GM12872 (cell line): Measurements from ENCODE around the gene IGF1R.

Source experiments
- TF ChIP-seq, protein P1 (sequence below): IDR thresholded peaks from 3 replicates; pipeline ENCODE4 v1.5.1; 2011; ENCODE audit warnings: low read depth, mild to moderate bottlenecking, low read length, moderate library complexity; ENCODE audit not compliant: insufficient read depth

The IGF1R gene

DNA sequence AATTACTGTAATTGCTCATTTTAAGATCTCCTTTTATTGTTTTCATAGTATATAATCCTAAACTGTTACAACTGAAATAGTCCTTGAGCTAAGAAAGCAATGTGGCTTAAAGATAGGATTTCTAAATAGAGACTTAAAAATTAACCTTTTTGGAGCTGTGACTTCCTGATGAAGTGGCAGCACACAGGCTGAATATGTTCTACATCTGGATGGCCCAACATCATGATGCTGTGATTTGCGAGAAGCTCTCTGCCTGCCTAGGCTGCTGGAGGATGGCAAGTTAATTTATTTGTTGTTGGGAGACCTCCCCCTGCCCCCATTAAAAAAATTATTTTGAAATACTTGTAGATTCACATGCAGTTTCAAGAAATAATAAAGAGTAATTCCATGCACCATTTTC, 134.5 kb downstream of the IGF1R start:
- TF ChIP-seq, protein P1, sequence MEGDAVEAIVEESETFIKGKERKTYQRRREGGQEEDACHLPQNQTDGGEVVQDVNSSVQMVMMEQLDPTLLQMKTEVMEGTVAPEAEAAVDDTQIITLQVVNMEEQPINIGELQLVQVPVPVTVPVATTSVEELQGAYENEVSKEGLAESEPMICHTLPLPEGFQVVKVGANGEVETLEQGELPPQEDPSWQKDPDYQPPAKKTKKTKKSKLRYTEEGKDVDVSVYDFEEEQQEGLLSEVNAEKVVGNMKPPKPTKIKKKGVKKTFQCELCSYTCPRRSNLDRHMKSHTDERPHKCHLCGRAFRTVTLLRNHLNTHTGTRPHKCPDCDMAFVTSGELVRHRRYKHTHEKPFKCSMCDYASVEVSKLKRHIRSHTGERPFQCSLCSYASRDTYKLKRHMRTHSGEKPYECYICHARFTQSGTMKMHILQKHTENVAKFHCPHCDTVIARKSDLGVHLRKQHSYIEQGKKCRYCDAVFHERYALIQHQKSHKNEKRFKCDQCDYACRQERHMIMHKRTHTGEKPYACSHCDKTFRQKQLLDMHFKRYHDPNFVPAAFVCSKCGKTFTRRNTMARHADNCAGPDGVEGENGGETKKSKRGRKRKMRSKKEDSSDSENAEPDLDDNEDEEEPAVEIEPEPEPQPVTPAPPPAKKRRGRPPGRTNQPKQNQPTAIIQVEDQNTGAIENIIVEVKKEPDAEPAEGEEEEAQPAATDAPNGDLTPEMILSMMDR = no peak

DNA sequence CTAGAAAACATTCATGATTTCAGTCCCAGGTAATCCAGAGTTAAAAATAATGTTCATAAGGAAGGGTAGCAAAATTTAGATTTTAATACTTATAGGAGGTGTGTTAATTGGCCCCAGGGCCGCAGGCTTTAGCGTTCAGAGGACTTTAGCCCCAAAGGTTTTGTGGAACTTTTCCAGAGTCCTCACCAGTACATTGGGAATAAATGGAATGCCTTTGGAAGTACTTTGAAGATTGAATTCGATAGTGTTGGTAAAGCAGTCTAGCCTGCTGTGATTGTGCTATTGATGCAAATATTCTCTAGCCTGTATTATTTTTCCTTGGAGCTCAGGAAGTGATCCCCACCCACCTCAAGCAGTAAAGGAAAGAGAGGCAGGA, 137.1 kb downstream of the IGF1R start:
- TF ChIP-seq, protein P1 = no peak

GRCh38 chr15:98785807-98786621, 137.7 kb downstream of the IGF1R start:
- TF ChIP-seq, protein P1 = no peak

GRCh38 chr15:98786717-98787116, 138.4 kb downstream of the IGF1R start:
- TF ChIP-seq, protein P1 = no peak

GRCh38 chr15:98787194-98787593, 138.9 kb downstream of the IGF1R start:
- TF ChIP-seq, protein P1 = no peak

DNA sequence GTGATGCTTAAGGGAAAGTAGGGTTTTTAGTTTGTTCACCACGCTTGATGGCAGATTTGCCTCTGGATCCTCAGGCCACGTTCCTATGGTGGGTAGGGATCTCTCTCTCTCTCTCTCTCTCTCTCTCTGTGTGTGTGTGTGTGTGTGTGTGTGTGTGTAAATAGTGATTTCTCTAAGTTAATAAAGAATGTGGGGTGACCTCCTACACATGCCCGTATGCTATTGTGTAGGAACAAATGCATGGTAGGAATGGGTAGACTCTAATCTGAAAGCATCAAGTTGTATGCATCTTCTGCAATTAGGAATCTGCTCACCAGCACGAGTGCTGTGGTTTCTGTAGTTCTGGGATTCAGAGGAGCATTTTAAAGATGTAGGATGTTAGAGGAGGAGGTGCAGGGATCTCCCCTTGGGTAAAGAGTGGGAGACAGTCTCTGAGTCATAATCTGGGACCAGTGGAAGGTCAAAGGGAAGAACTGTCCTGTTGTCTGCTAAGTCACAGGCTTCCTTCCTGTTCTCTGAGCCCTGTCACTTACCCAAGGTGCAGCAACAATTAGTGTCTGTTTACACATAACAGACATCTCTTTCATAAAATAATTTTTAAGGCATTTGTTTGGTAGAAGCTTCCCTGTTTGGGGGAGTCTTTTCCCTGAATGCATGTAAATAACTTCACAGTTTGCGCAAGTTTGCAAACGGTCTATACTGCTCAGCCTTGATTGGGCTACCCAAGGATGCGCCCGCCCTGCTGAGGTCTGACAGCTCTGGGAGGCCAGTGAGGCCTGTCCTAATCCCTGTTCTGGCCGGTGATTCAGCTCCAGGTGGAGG, 139.8 kb downstream of the IGF1R start:
- TF ChIP-seq, protein P1 = no peak

DNA sequence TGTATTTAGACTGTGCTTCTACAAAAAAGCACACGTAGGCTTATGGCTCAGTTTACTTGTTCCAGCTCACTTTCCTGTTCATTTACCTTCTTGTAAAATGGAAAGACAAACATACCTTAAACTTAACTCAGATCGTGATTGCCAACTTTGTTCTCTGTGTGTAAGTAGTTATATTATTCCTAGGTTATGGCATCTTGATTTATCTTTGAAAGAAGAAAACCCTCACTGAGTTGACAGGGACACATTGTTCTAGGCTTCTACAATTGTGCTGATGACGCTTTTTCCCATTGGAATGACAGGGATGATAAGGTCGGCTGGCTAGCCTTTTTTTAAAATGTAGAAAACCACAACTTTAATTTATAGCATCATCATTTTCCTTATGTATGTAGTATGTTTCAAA, 140.7 kb downstream of the IGF1R start:
- TF ChIP-seq, protein P1 = no peak
